T-helper 1 cell treated with Interleukin-12 subunit alpha and Interleukin-12 subunit beta and Interleukin-4 antibody, amounts not matched to agents 30 ng/mL and 1 ng/mL, for 36 hours (primary cell): Measurements from ENCODE around the gene NRG2. TPM values are rescaled to one million over a fixed set of nuclear protein-coding genes. Genes with fewer than 3 reads are reported as not detected.

Experiments
- intact Hi-C: fragments of 100-400 bp; cut with micrococcal nuclease; formaldehyde crosslinking; loops from one replicate; pipeline ENCODE4 v1.15.1; 2024
- total RNA-seq: library from RNA; stranded (reverse); gene quantifications from 2 replicates; pipeline ENCODE4 v1.2.3, GENCODE V29; 2022

NRG2 gene
- total RNA-seq, 1 donor from 2014 or later, result 0.27 TPM

DNA sequence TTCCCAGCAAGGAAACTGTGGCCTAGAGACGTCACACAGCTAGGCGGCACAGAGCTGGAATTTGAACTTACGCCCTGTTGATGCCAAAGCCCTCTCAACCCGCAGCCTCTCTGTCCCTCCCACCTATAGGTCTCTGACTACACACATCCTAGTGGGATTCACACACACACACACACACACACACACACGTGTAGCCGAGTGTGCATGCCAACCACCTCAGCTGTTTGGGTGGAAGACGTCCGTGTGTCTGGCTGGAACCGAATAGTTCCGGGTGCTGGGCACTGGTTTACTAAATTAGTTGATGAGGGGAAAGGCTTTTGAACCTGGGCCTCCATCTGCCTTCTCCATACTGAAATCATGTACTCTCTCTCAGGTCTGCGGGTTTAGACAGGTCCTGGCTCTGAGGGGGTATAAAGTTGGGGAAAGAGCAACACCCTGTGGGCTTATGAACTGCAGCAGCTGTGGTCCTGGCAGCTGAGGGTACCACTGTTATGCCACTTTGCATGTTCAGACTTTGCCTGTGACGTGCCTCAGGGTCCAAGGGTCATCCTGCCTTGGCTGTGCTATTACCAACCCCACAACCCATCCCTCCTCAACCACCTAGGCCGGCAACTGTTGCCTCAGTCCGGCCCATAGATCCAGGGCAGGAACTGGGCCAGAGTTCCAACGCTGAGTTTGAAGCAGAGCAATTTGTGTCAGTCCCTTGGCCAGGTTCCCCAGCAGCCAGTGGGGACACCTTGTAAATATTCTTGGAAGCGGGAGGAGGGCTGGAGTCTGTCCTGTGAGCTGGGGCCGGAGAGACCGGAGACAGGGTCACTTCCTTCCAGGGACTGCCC, 197.0 kb downstream of the NRG2 start:
- intact Hi-C loops, result loop anchor here (5.0 kb wide), 1 partner anchor 121 kb away; no protein-coding TSS in a partner anchor

GRCh38 chr5:139844472-139845145, 198.5 kb downstream of the NRG2 start:
- intact Hi-C loops, result loop anchor here (1.0 to 5.0 kb wide), 2 partner anchors 57 to 123 kb away; no protein-coding TSS in a partner anchor

GRCh38 chr5:139843991-139844390, 199.1 kb downstream of the NRG2 start:
- intact Hi-C loops, result loop anchor here (1.0 kb wide), 1 partner anchor 57 kb away; no protein-coding TSS in a partner anchor

DNA sequence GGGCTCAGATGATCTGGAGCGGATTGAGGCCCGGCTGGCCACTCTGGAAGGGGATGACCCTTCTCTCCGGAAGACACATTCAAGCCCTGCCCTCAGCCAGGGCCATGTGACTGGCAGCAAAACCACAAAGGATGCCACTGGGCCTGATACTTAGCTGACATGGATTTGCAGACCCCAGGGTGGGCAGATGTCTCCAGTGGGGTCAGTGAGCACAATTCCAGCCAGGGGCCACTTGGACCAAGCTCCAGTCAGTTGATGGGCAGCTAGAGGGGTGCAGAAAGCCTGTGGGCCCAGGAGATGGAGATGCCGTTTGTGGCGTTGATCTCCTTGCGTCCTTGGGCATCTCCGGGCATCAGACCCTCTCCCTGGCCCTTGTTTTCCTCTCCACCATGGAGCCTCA, 200.8 kb downstream of the NRG2 start:
- intact Hi-C loops, result no loop called here

GRCh38 chr5:139841549-139841948, 201.6 kb downstream of the NRG2 start:
- intact Hi-C loops, result no loop called here

DNA sequence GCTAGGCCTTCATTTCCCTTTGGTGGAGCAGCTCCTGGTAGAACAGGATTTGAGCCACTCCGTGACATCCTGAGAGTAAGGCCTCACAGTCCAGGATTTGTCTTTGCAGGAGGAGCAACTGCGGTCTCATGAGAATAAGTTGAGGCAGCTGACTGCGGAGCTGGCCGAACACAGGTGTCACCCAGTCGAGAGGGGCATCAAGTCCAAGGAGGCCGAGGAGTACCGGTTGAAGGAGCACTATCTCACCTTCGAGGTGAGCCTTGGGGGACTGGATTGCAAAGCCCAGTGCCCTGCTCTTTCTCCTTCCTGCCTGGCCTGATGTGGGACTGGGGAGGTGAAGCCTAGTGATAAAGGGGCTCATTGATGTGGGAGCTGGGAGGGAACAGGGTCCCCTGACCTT, 203.2 kb downstream of the NRG2 start:
- intact Hi-C loops, result no loop called here

GRCh38 chr5:139839232-139839815, 203.8 kb downstream of the NRG2 start:
- intact Hi-C loops, result no loop called here

- intact Hi-C loops, result no loop called here
Observed at GRCh38 chr5:139838381-139839197, 204.5 kb downstream of the NRG2 start.

- intact Hi-C loops, result no loop called here
Observed at GRCh38 chr5:139837711-139838380, 205.3 kb downstream of the NRG2 start.

DNA sequence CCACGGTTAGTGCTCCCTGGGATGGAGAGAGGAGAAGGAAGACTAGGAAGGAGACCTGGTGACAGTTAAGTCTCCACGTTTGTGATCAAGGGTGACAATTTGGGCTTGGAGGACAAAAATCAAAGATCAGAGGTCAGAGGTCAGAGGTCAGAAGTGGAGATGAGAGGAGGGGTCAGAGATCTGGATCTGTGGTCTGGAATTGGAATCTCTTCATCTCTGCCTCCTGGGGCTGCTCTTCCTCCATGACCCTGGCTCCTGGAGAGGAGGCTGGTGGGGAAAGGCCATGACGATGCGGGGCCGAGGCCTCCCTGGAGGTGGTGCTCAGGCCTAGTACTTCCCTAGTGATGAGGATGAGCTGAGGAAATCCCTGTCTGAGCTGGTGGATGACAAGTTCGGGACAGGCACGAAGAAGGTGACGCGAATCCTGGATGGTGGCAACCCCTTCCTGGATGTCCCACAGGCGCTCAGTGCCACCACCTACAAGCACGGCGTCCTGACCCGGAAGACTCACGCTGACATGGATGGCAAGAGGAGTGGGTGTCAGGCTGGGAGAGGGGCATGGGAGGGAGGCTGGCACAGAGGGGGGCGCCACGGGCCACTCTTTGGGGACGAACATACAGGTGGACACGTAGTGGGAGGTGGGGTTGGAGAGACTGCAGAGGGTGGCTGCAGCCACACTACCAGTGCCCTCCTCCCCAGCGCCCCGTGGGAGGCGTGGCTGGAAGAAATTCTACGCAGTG, 206.5 kb downstream of the NRG2 start:
- intact Hi-C loops, result no loop called here

GRCh38 chr5:139835656-139836055, 207.4 kb downstream of the NRG2 start:
- intact Hi-C loops, result no loop called here

DNA sequence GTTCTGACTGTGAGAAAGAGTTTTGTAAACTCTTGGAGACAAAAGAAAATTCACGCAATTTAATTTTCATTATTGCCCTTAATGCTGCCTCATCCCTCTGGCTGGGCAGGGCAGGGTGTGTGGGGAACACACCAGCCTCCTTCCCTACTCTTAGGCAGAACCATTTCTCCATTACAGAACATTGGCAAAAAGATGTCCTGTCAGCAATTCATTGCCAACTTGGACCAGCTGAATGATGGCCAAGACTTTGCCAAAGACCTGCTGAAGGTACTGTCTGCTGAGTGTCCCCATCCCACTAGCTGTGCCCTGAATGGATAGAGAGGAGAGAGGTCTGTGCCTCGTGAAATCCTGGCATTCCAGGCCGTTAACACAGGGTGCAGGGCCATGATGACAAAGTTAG, 209.6 kb downstream of the NRG2 start:
- intact Hi-C loops, result no loop called here

DNA sequence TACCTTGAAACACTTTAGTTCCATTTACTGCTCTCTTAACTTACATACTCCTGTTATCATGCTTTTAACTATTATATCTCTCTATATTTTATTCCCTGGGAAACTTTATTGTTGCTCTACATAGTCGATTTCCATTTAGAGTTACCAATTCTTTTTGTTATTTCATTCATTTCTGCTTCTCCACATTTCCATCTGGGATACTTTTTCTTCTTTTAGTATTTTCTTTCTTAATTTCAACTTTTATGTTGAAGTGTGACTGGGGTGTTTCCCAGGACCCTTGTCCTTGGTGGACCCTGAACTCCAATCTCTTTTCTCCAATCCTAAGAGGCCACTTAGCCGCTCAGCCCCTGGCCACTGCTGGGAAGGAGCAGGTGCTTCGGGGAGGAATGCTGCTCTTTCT, 211.5 kb downstream of the NRG2 start:
- intact Hi-C loops, result no loop called here

DNA sequence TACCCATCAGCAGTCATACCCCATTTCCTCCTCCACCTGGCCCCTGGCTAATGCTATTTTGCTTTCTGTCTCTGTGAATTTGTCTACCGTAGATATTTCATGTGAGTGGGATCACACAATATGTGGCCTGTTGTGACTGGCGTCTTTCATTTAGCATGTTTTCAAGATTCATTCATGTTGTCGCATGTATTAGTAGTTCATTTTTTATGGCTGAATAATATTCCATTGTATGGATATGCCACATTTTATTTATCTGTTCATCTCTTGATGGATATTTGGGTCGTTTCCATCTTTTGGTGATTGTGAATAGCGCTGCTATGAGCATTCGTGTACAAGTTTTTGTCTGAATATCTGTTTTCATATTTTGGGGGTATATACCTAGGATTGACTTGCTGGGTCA, 213.6 kb downstream of the NRG2 start:
- intact Hi-C loops, result no loop called here

GRCh38 chr5:139828207-139828895, 214.7 kb downstream of the NRG2 start:
- intact Hi-C loops, result no loop called here

GRCh38 chr5:139825690-139826089, 217.4 kb downstream of the NRG2 start:
- intact Hi-C loops, result no loop called here

- intact Hi-C loops, result no loop called here
Observed at GRCh38 chr5:139823757-139824355, 219.2 kb downstream of the NRG2 start.

- intact Hi-C loops, result no loop called here
Observed at GRCh38 chr5:139822553-139823425, 220.3 kb downstream of the NRG2 start.
